HG03432 (cell line): Measurements from ENCODE around the gene PILRB.

Experiments used
- ATAC-seq: cut with Tn5 transposase; IDR thresholded peaks from one replicate; pipeline ENCODE4 v1.9.1; 2021; ENCODE audit warnings: mild to moderate bottlenecking, moderate library complexity; ENCODE audit not compliant: unreplicated experiment

The PILRB gene

DNA sequence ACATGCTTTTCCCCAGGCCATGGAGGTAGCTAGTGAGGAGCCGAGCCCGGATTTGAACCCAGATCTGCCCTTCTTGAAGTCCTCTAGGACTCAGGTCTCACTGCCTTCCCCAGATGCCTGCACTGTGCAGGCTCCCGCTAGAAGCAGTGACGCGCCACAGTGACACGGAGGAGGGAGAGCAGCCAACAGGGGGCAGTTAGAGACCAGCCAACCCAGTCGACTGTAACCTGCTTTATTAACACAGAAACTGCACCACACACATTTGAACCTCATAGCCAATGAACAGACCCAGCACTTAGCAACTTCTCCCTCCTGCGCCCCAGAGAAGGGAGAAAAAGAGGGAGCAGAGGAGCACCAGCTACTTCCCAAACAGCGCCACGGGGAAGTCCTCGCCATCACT lies 42.7 kb downstream of the PILRB start:
- no peak for ATAC-seq

DNA sequence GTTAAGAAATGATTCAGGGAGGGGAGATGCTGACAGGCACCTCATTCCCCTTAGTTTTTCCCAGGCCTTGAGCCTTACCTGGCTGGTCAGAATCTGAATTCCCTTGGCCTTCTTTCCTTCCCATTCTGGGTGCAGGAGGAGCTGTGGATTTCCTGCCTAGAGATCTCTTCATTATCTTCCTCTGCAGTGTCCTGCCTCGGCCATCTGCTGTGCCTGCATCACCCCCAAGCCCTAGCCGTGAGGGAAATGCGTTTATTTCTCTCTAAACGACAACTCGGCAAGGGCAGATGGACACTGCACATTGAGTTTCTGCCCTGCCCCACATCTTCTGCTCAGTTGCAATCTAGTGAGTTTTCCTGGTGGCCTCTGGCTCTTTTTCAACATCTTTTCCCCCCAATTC lies 43.9 kb downstream of the PILRB start:
- no peak for ATAC-seq

- ATAC-seq, result no peak
These were observed 44.3 kb downstream of the PILRB start for GRCh38 chr7:100402241-100402640.

DNA sequence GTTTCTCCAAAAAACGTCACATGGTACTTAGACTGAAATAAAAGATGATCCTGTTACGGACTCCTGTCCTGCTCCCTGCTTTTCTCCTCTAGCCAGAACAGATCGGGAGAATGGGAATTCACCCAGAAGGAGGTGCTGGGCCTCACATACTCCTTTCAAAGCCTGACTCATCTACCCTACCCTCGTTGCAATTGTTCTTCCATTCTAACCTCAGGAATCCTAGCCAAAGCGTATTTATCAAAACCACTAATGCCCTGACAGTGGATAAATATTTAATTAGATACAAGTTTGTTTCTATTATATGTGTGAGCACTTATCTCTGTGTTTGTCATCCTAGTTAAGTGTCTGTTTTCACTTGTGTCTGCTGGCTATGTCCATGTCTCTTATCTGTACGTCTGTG lies 48.9 kb downstream of the PILRB start:
- ATAC-seq, result no peak

DNA sequence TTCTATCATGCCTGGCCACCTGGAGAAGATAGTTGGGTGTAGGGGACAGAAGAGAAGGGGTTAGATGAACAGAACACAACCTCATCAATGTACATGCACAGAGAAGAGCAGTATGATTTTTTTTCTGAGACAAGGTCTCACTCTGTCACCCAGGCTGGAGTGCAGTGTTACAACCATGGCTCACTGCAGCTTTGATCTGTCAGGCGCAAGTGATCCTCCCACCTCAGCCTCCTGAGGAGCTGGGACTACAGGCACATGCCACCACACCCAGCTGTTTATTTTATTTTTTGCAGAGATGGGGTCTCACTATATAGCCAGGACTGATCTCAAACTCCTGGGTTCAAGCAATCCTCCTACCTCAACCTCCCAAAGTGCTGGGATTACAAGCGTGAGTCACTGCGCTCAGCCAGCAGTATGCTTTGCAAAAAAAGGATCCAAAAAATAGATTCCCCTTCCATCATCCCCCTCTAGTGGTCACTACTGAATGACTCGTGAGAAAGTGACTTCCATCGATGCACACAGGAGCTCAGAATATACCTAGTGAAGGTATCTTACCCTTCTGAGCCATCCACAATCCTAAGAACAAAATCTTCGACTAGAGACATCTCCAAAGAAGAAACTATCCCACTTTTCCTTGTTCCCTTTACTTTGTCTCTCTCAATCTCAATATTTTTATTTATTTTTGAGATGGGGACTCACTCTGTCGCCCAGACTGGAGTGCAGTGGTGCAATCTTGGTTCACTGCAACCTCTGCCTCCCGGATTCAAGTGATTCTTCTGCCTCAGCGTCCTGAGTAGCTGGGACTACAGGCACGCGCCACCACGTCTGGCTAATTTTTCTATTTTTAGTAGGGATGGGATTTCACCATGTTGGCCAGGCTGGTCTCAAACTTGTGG lies 49.6 kb downstream of the PILRB start:
- peak; percentile 71 for ATAC-seq

DNA sequence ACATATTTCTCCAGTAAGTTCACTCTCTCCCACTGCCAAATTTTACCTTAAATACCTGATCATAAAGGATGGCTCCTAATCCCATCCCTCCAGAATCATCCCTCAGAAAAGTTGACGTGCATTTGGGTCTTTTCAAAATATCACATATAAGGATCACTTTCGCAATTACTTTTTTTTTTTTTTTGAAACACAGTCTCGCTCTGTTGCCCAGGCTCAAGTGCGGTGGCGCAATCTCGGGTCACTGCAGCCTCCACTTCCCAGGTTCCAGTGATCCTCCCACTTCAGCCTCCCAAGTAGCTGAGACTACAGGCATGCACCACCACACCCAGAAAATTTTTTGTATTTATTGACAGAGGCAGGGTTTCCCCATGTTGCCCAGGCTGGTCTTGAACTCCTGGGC lies 53.2 kb downstream of the PILRB start:
- no peak for ATAC-seq

- ATAC-seq, result no peak
These were observed 55.4 kb downstream of the PILRB start for GRCh38 chr7:100413346-100413745.

- ATAC-seq, result no peak
These were observed 56.0 kb downstream of the PILRB start for GRCh38 chr7:100413889-100414288.

DNA sequence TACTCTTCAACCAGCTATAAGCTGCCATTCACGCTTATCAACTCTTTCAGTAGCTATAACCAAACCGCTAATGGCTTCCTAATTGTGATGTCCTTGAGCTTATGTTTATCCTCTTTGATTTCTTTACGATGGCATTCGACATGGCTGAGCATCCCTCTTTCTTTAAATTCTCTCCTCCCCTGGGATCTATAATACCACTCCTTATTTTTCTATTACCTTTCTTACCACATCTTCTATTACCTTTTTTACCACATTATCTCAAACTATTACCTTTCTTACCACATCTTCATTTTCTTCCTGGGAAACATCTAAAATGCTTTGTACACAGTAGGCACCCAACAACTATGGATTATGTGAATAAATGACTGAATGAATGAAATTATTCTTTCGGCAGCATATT lies 57.5 kb downstream of the PILRB start:
- no peak for ATAC-seq
